Lung (tissue), 12 donors: ENCODE results near the gene ZBTB45. TPM values are rescaled to one million over a fixed set of nuclear protein-coding genes. Genes with fewer than 3 reads are reported as not detected.

Experiments
- ATAC-seq: fragments of 200-7000 bp; cut with Tn5 transposase; one replicate; pipeline ENCODE4 v1.9.1; 2020; ENCODE audit warnings: moderate number of reproducible peaks; ENCODE audit not compliant: insufficient read depth, low FRiP score
- DNase-seq, 3 donors: peaks; one replicate each; pipeline ENCODE4 v3.0.0-alpha.2; 2013 to 2017
- H3K27ac ChIP-seq, 2 donors: one replicate each; pipeline ENCODE4 v1.5.1; 2013; ENCODE audit warnings: mild to moderate bottlenecking in 2 of 2, moderate library complexity in 2 of 2, control low read depth in 1 of 2, inconsistent platforms in 1 of 2, low read depth in 1 of 2, low read length in 1 of 2
- H3K27me3 ChIP-seq, 3 donors: one replicate each; pipeline ENCODE4 v1.5.1; 2013; ENCODE audit warnings: low read length in 2 of 3; ENCODE audit not compliant: control insufficient read depth in 3 of 3, insufficient read depth in 3 of 3
- H3K36me3 ChIP-seq, 4 donors: one replicate each; pipeline ENCODE4 v1.5.1; 2013; ENCODE audit warnings: low read length in 4 of 4, mild to moderate bottlenecking in 1 of 4, moderate library complexity in 1 of 4; ENCODE audit not compliant: control insufficient read depth in 4 of 4, insufficient read depth in 4 of 4
- H3K4me1 ChIP-seq, 5 donors: one replicate each; pipeline ENCODE4 v1.5.1; 2013; ENCODE audit warnings: low read length in 5 of 5, mild to moderate bottlenecking in 2 of 5, moderate library complexity in 1 of 5; ENCODE audit not compliant: control insufficient read depth in 5 of 5, insufficient read depth in 5 of 5
- H3K4me3 ChIP-seq: one replicate; pipeline ENCODE4 v1.5.1; 2013; ENCODE audit warnings: mild to moderate bottlenecking, control low read depth, moderate library complexity
- H3K9ac ChIP-seq, 2 donors: one replicate each; pipeline ENCODE4 v1.5.1; 2013; ENCODE audit warnings: low read length in 2 of 2, control low read depth in 1 of 2; ENCODE audit not compliant: insufficient read depth in 1 of 2
- H3K9me3 ChIP-seq, 4 donors: one replicate each; pipeline ENCODE4 v1.5.1; 2013; ENCODE audit warnings: low read length in 3 of 4, mild to moderate bottlenecking in 1 of 4, moderate library complexity in 1 of 4; ENCODE audit not compliant: control insufficient read depth in 4 of 4, insufficient read depth in 3 of 4
- WGBS, 2 donors: extraction: QIAGEN DNeasy Blood & Tissue Kit; methylation state at CpG; one replicate each; pipeline ENCODE4 v1.1.7; 2013; 5-methylcytosine and 5-hydroxymethylcytosine counted together
- polyA plus RNA-seq, 2 donors: library from polyadenylated mRNA; stranded (reverse); fragments of 200-250 nt; gene quantifications; one replicate each; pipeline ENCODE4 v1.2.1, GENCODE V29; 2013
- total RNA-seq, 2 donors: library from RNA; depleted of rRNA in 1 of 2; stranded (reverse); fragments of >200 nt in 1 of 2; gene quantifications; one replicate each; pipeline ENCODE4 v1.2.1, GENCODE V29; 2014 to 2021
- TF ChIP-seq, protein P1 (sequence below): IDR thresholded peaks from 2 replicates; pipeline ENCODE4 v1.5.1; 2012; ENCODE audit warnings: mild to moderate bottlenecking; ENCODE audit errors: control extremely low read depth, extremely low read depth
- donor health status: control.
- donor health status: control.
- donor health status: Bipolar disorder and iron deficiency.
- donor health status: healthy.
- donor health status: DM: yes; HTN: yes; CAD: no.

Gene ZBTB45
- total and polyA plus RNA-seq, 4 donors: 6.0 to 20.2 (median 8.6) TPM

- H3K4me3 ChIP-seq: peak overlapping the region; percentile 53
- H3K36me3 ChIP-seq: peaks cover 0 to 16% (median 8%) of the 10 kb centered on the region in 4 donors
- H3K27me3 ChIP-seq: no peaks in the 10 kb centered on the region
- H3K27ac ChIP-seq: peak overlapping the region; percentile 91 to 94
- DNase-seq (no peak), ATAC-seq (no peak)
- TF ChIP-seq, protein P1, sequence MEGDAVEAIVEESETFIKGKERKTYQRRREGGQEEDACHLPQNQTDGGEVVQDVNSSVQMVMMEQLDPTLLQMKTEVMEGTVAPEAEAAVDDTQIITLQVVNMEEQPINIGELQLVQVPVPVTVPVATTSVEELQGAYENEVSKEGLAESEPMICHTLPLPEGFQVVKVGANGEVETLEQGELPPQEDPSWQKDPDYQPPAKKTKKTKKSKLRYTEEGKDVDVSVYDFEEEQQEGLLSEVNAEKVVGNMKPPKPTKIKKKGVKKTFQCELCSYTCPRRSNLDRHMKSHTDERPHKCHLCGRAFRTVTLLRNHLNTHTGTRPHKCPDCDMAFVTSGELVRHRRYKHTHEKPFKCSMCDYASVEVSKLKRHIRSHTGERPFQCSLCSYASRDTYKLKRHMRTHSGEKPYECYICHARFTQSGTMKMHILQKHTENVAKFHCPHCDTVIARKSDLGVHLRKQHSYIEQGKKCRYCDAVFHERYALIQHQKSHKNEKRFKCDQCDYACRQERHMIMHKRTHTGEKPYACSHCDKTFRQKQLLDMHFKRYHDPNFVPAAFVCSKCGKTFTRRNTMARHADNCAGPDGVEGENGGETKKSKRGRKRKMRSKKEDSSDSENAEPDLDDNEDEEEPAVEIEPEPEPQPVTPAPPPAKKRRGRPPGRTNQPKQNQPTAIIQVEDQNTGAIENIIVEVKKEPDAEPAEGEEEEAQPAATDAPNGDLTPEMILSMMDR: no peak
- H3K9ac ChIP-seq: peak overlapping the region; percentile 67 to 89
- WGBS, 2 donors: 11 to 12% methylated on average over 7 of the region's 7 CpGs
- H3K9me3 ChIP-seq: no peaks in the 10 kb centered on the region
- H3K4me1 ChIP-seq: peaks cover 0 to 18% (median 4%) of the 10 kb centered on the region in 5 donors
Measured at GRCh38 chr19:58520257-58520599, 618 bp upstream of the ZBTB45 start.

DNA sequence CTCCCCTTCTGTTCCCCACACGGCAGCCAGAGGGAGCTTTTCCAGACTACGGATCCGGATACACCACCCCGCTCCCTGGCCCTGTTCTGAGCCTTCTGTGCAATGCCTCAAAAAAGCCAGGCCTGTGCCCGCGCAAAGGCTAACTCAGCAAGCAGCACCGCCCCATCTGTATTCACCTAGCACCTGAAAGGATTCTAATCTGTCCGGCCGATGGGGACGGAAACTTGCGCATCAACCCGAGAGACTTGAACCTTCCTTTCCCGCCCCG, 589 bp downstream of the ZBTB45 start:
- Histone ChIP-seq H3K9ac (peak overlapping the region; percentile 82 to 87), H3K27ac (peak overlapping the region; percentile 91 to 94), H3K36me3 (peaks cover 0 to 16% (median 8%) of the 10 kb centered on the region in 4 donors), H3K4me3 (peak overlapping the region; percentile 65), H3K4me1 (peaks cover 0 to 22% (median 10%) of the 10 kb centered on the region in 5 donors), H3K27me3 (no peaks in the 10 kb centered on the region), H3K9me3 (no peaks in the 10 kb centered on the region)
- ATAC-seq (peak; percentile 31), DNase-seq (peak; percentile 79 to 86 (median 85))
- TF ChIP-seq, protein P1: peak; percentile 18
- WGBS, 2 donors: 0% methylated on average over 14 of the region's 14 CpGs

- no peak for ATAC-seq
- peak overlapping the region; percentile 82 to 87 for H3K9ac ChIP-seq
- H3K4me3 ChIP-seq: peak overlapping the region; percentile 65
- TF ChIP-seq, protein P1: no peak
- H3K9me3 ChIP-seq: no peaks in the 10 kb centered on the region
- no peak for DNase-seq
- H3K27ac ChIP-seq: peak overlapping the region; percentile 91 to 94
- 6 to 9% methylated on average over 21 to 22 of the region's 22 CpGs for WGBS, 2 donors
- peaks cover 0 to 26% (median 10%) of the 10 kb centered on the region in 5 donors for H3K4me1 ChIP-seq
- peaks cover 0 to 16% (median 8%) of the 10 kb centered on the region in 4 donors for H3K36me3 ChIP-seq
- H3K27me3 ChIP-seq: no peaks in the 10 kb centered on the region
Measured at GRCh38 chr19:58518256-58519086, 1.1 kb downstream of the ZBTB45 start.
